HL-60/S4 (cell line): ENCODE measurements around the gene PNPLA6.

ENCODE experiments used
- in situ Hi-C: fragments of 300-500 bp; cut with MboI; formaldehyde crosslinking; loops from 2 replicates; pipeline ENCODE4 v1.14.3; 2022; ENCODE audit warnings: low sequenced_read_pairs

The PNPLA6 gene

DNA sequence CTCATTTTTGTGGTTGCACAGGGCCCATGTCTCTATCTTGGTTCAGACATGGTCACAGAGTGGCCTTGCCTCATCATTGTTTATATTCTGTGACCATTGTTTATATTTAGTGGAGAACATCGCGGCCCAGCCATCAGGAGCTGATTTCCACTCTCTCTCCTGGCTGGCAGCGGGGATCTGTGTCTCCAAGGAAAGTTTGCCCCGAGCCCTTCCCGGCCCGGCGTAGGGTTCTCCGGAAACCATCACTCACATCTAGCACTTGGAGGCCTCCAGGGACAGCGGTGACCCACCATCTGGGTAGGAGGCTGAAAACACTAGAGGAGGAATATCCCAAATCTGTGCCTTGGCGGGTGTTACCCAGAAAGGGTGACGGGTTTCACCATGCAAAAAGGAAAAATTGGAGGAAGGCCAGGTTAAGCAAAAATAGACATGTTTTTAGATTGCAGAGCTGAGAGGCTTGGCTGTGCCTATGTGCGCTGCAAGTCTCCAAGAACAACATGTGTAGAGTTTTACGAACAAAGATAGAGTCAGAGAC lies 20.3 kb upstream of the PNPLA6 start:
- in situ Hi-C loops, result no loop called here

DNA sequence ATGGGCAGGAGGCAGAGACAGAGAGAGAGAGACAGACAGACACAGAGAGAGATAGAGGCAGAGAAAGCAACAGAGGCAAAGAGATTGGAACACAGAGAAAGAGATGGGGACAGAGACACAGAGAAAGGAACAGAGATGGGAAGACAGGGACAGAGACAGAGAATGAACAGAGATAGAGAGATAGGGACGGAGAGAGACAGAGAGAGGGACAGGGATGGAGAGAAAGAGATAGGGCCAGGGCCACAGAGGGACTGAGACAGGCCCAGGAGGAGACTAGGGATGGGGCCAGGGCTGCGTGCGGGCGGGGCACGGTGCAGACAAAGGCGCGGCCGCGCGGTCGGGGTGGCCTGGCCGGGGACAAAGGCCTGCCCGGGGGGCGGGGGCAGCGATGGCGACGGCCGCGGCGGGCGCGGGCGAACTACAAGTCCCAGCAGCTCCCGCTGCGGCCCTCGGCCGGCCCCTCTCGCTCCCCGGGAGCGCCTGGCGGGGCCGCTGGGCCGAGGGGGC lies 19.8 kb upstream of the PNPLA6 start, which contains the start of gene ZNF358:
Gene ZNF358 (plus strand): TSS at position 459 of the 507 bp plus-strand sequence. CDS start 3,140 bp downstream, outside the sequence.
- in situ Hi-C loops, result no loop called here

GRCh38 chr19:7516333-7516732 lies 19.2 kb upstream of the PNPLA6 start:
- in situ Hi-C loops, result no loop called here

GRCh38 chr19:7516878-7517277 lies 18.6 kb upstream of the PNPLA6 start:
- in situ Hi-C loops, result no loop called here

- in situ Hi-C loops, result no loop called here
These were observed 16.0 kb upstream of the PNPLA6 start for GRCh38 chr19:7519361-7520130.

- in situ Hi-C loops, result no loop called here
These were observed 15.1 kb upstream of the PNPLA6 start for GRCh38 chr19:7520131-7521051.

- in situ Hi-C loops, result no loop called here
These were observed 13.9 kb upstream of the PNPLA6 start for GRCh38 chr19:7521551-7522071.

GRCh38 chr19:7522072-7522922 lies 13.2 kb upstream of the PNPLA6 start, which contains the start of gene MCOLN1:
Gene MCOLN1 (plus strand): TSS chr19:7522624. CDS start chr19:7522751, 127 bp downstream.
- in situ Hi-C loops, result no loop called here

GRCh38 chr19:7522923-7523667 lies 12.4 kb upstream of the PNPLA6 start:
- in situ Hi-C loops, result no loop called here

DNA sequence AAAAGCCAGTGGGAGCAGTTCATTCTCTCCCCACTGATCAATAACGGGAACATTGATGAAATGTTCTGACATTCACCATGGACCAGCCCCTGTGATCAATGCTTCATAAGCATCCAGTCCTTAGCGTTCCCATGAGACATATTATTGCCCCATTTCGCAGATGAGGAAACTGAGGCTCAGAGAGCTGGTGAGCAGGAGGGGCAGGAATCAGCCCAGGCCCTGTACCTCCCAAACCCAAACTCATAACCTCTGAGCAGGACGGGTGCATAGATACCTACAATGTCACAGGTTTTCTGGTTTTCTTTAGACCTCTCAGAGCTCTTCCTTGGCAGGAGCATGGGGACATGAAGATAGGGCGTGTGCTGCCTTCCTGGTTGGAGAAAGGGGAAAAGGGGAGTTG lies 11.0 kb upstream of the PNPLA6 start:
- in situ Hi-C loops, result no loop called here

GRCh38 chr19:7524992-7525739 lies 10.4 kb upstream of the PNPLA6 start:
- in situ Hi-C loops, result no loop called here

GRCh38 chr19:7526059-7526929 lies 9.2 kb upstream of the PNPLA6 start:
- in situ Hi-C loops, result no loop called here

- in situ Hi-C loops, result no loop called here
These were observed 7.9 kb upstream of the PNPLA6 start for GRCh38 chr19:7527516-7528191.

DNA sequence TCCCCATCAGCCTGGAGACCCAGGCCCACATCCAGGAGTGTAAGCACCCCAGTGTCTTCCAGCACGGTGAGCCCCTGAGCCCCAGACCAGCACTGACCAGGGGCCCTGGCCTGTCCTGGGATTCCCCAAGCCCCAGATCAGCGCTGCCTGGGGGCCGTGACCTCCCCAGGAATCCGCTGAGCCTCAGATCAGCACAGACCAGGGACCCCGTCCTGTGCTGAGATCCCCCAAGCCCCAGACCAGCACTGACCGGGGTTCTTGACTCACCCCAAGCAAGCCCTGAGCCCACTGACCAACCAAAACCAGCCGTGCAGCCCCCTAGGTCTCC lies 7.4 kb upstream of the PNPLA6 start:
- in situ Hi-C loops, result no loop called here

- in situ Hi-C loops, result no loop called here
These were observed 6.8 kb upstream of the PNPLA6 start for GRCh38 chr19:7528522-7529245.

DNA sequence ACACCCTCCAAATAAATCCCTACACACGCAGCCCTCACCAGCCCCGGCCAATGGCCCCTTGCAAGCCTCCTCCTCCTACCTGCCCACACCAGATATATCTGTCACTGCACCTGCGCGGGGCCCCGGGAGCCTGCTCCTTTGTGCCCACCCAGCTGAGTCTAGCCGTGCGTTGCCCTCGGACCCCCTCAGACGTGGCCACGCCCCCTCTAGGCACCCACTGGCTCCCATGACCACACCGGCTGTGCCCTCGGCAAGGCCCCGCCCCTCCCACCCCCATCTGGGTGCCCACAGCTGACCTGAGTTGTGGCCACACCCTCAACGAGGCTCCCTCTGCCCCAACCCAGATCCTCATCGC lies 6.3 kb upstream of the PNPLA6 start:
- in situ Hi-C loops, result no loop called here
